Right hindlimb (tissue), 1 donor: Measurements from ENCODE around the gene USH2A.
"Not testable (repeated sequence)": the region's sequence is repeated elsewhere in the genome, so short reads cannot be mapped to it uniquely, and the experiment has no call there.

ENCODE experiments used
- DNase-seq: peaks from one replicate; pipeline ENCODE4 v3.0.0-alpha.2; 2018

USH2A gene

GRCh38 chr1:216186141-216186540, 237.1 kb downstream of the USH2A start:
- no peak for DNase-seq

DNA sequence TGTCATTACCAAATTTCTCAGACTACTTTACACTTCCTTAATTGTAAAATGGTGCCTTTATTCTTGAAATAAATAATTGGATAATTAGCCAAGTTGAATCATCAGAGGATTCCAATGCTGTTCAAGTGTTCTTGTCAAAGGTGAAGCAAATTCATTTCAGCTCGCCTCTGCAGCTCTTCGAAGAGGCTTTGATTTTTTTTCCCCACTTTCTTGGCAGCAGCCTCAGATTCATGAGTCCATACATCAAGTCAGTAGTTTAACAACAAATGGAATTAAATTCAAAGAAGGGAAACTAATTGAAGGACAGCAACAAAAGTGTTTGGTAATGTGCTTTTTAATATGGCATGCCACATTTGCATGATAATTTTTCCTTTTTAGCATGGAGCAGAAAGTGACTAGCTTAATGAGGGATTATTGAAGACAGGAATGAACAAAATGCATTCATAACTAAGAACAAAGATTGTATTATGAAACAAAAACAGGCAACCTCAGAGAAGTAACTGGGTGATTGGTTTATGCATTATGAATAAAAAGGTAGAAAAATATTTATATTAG, 239.0 kb downstream of the USH2A start:
- no peak for DNase-seq

GRCh38 chr1:216183454-216183853, 239.8 kb downstream of the USH2A start:
- DNase-seq = no peak

DNA sequence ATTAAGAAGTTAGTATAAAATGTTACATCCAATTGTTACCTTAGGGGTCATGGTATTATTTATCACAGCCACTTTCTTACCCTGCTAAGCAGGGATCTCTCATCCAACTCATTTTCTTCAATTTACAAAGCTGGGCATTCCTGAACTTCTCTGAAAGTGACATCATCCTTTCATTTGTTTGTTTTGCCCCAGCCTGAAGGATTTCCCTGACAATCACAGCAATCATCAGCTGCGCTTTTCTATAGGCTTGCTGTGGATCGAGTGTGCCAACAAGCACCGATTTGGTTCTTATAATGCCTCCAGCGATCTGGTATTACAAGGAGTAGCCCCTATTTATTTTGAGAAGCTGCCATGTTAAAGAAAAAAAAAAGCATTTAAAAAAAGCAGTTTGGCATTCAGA, 240.2 kb downstream of the USH2A start:
- DNase-seq = no peak

- no peak for DNase-seq
Measured at GRCh38 chr1:216181590-216181989, 241.7 kb downstream of the USH2A start.

DNA sequence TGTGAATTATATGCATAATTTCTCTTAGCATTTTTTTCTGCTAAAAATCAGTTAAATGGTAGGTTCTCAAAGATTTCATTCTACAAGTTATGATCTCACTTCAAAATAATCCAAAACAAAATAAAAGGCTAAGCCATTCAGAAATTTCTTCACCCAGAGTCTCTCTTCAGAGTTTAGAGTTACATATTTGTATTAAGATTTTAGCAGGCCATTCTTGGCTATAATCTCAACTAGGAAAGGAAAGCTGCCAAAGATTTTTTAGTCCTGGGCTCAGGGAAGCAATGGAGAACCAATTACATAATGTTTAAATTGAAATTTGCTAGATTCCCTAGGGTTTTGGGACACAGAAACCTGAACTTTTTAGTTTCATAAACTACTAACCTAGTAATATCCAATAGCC, 245.0 kb downstream of the USH2A start:
- DNase-seq = no peak

GRCh38 chr1:216176970-216177369, 246.3 kb downstream of the USH2A start:
- DNase-seq = no peak

GRCh38 chr1:216175714-216176113, 247.5 kb downstream of the USH2A start:
- no peak for DNase-seq

DNA sequence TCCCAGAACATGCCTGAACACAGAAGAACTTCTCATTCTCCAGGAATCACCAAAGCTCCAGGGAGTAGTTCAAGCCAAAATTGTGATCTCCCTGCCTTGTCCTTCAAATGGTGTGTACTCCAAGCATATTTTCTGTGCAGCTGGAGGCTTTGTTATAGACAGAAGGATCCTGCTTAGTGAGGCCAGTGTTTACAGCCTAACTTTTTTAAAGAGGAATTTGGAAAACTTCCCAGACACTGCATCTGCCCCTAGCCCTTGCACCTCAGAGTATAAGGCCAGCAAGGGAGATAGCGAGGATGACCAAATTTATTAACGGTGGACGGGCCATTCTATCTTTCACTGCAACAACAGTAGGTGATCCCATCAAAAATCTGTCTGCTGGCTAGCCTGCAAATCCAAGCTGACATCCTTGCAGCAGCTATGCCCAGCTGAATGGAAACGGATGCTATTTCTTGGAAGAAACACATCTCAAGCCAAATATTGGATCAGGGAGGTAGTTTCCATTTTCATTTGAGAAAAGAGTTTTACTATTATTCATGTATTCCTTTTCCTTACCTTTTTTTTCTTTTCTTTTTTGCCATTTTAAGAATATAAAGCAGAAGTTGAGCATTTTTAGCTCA, 249.8 kb downstream of the USH2A start:
- peak; percentile 47 for DNase-seq

GRCh38 chr1:216169351-216169750, 253.9 kb downstream of the USH2A start:
- DNase-seq = no peak

DNA sequence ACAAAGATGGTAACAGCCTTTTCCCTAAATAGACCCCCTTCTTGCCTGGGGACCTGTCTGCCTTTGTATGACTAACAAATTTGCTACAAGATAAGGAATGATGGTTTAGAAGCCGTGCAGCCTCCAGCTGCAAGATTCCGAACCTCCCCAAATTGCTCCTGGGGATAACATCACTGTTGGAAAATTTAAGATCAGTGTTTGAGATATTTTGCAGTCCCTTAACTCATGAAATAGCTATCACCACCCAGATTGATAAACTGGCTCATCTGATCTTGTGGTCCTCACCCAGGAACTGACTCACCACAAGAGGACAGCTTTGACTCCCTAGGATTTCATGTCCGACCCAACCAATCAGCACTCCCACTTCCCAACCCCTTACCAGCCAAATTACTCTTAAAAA, 254.7 kb downstream of the USH2A start:
- DNase-seq = no peak

DNA sequence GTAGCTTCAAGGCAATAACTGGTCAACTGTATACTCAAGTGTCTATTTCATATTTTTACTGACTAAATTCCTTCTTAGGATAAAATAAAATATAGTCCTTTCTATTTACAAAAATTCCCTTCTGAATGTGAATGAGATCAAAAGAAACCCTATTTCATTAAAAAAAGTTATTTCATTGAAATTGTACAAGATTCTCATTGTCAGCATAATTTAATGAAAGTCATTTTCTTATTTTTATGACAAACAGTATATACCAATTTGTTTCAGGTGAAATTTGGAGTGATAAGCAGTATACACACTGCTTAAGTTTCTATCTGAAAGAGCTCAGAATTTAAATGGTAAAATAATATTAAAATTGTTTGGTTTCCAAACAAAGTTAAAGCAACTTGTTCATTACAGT, 269.2 kb downstream of the USH2A start:
- DNase-seq = no peak

DNA sequence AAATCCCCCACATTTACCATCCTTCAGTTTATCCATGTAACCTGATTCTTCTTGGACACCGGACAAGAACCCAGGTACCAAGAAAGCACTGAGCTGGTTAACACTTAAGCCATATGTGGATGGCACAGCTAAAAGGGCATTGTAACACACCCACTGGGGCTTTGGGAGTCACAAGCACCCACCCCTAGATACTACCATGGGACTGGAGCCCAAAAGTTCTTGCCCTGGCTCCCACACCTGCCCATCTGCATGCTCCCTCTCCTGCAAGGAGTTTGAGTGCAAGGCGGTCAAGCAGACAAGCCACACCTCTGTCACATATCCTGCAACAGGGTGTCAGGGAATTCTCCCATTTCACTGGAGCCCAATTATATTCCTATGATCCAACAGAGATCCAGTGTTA, 270.1 kb downstream of the USH2A start:
- DNase-seq = no peak

- not testable (repeated sequence) for DNase-seq
Measured at GRCh38 chr1:216145451-216146018, 277.7 kb downstream of the USH2A start.

- DNase-seq = no peak
Measured at GRCh38 chr1:216144661-216145450, 278.4 kb downstream of the USH2A start.

DNA sequence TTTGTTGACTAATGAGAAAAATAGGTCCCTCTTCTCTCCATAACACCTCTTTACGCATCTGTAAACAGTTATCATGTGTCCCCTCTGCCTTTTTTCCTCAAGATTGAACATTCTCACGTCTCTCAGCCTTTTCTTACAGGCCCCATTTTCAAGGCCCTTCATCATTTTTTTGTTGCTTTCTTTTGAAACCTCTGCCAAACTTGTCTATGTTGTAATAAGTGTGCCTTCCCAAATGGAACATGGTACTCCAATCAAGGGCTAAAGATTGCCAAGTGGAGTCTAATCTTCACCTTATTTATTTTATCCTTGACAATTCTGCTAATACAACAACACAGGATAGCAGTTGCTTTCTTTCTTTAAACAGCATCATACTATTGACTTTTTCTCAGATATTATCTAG, 280.3 kb downstream of the USH2A start:
- no peak for DNase-seq

DNA sequence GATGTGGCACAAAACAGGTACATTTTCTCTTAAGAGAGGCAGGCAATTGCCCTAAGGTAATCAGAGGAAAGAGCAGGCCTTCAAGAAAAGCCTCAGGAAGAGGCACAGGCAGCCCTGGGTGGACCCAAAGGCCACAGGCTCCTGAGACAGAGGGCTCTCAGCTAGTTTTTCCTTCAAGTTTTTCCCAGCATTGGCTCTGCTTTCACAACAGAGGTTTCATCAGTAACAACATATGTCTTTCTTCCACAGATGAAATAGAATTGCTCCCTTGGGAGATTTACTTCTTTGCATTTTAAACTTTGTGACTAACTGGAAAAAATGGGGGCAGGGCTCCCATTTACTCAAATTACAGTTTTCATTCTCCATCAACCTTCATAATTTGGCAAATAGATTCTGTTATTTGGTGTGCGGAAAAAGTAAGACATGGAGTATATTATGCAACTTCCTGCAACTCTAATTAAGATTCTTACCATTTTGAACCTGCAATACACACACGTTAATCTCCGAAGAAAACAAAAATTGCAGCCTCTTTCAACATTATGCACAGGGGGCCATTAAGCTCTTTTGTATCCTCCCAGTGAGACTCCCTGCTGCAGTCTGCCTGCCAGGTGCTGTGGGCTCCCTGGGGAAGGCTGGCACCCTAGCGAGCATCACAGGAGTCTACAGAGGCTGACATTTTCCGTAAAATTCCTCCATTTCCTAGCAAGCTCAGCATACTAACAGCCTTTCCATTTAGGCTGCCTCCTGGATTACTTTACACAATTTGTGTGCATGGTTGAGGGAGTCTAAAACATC, 282.3 kb downstream of the USH2A start:
- DNase-seq = no peak

DNA sequence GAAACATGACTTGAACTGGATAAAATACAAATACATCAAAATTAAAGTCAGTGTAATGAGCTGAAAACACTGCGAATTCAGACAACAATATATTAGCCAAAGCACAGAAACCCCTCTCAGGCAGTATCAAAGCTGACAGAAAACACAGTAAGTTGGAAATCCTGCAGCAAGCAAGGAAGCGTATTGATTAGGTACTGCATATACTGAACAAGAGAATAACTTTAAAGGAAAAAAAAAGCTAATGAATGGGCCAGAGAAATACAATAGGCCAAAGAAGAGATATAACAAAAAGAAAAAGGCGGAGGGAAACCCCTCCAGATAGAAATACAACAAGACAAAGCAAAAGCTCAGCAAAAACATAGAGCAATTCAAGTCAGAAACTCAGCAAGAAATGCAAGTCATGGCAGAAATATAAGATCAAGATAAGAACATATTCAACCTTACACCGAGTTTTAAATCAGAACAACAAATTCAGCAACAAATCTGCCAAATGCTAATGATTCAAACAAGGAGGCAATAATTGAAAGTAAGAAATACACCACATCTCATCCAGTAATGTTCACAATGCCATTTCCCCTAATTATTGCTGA, 299.0 kb downstream of the USH2A start:
- DNase-seq = no peak

- DNase-seq = no peak
Measured at GRCh38 chr1:216123446-216124191, 299.6 kb downstream of the USH2A start.

DNA sequence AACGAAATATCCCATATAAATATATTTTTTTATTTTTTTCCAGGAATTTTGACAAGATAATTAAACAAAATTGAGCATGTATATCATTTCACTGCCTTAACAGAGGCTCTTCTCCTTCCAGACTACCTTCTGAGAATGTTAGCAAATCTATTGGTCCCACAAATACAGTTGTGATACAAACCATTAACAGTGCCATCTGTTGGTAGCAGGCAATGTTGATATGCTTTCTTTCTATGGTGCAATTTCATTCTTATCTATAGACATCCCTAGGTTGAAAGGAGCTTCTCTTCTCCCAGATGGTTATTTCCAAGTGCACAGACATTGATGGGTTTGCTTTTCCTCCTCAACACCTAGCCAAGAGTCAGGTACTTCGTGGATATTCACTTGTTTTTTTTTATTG, 303.6 kb downstream of the USH2A start:
- no peak for DNase-seq

DNA sequence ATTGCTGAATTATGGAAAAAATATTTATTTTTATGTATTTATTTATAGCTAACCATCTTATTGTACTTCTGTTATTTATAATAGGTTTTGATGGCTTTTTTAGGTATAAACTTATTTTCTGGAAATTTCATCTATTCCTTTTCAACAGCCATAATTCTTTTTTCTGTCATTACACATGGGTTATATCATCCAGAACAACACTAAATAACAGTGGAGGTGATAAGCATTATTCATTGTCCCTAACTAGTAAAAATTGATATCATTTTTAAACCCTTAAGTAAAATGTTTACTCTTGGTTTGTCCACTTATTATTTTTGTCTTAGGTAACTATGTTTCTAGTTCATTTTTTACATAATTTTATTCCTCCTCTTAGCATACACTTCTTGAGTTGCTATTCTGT, 309.1 kb downstream of the USH2A start:
- no peak for DNase-seq

DNA sequence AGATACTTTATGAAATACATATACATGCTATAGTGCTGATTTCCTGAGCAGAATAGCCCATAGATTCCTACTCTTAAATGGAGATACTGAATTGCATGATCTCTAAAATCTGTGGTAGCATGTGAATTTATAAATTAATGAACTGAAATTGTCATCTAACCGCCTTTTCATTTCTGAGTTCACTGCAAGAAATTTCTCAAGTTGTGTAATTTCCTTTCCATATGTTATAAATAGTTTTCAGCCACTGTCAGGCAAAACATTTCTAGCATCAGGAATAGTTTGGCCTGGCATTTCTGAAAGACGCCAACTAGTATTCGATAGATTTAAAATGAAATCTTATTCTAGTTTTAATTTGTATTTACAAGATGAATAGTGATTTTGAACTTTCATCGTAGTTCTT, 310.1 kb downstream of the USH2A start:
- DNase-seq = no peak
